CD4-positive, alpha-beta T cell treated with Interleukin-15 for 4 hours (primary cell): ENCODE data around the gene SYTL1.

ENCODE experiments used
- DNase-seq: peaks from one replicate; pipeline ENCODE4 v3.0.0-alpha.2; 2020; ENCODE audit warnings: low spot score

SYTL1 gene

GRCh38 chr1:27364696-27365371 lies 23.0 kb downstream of the SYTL1 start:
- DNase-seq: no peak

GRCh38 chr1:27365372-27366112 lies 23.7 kb downstream of the SYTL1 start:
- DNase-seq: peak; percentile 77

- peak; percentile 62 for DNase-seq
Observed at GRCh38 chr1:27366113-27366410, 24.2 kb downstream of the SYTL1 start.

- DNase-seq: peak; percentile 22
Observed at GRCh38 chr1:27366411-27367159, 24.8 kb downstream of the SYTL1 start, which contains the start of gene MAP3K6. TSS of gene MAP3K6 (minus strand) at chr1:27366961. CDS start at chr1:27366597, 364 bp downstream.

- no peak for DNase-seq
Observed at GRCh38 chr1:27367160-27367650, 25.4 kb downstream of the SYTL1 start.

GRCh38 chr1:27368869-27369582 lies 27.2 kb downstream of the SYTL1 start:
- no peak for DNase-seq

GRCh38 chr1:27372022-27372807 lies 30.4 kb downstream of the SYTL1 start:
- DNase-seq: no peak

GRCh38 chr1:27372808-27373690 lies 31.2 kb downstream of the SYTL1 start:
- no peak for DNase-seq

GRCh38 chr1:27374362-27375086 lies 32.7 kb downstream of the SYTL1 start, which contains the start of gene FCN3:
TSS of gene FCN3 (minus strand) at chr1:27374824. CDS start at chr1:27374818, 6 bp downstream.
- DNase-seq: no peak

GRCh38 chr1:27377760-27378495 lies 36.1 kb downstream of the SYTL1 start:
- DNase-seq: no peak

GRCh38 chr1:27379564-27380122 lies 37.8 kb downstream of the SYTL1 start:
- DNase-seq: no peak

GRCh38 chr1:27380224-27380623 lies 38.4 kb downstream of the SYTL1 start:
- no peak for DNase-seq

- no peak for DNase-seq
Observed at GRCh38 chr1:27380766-27381733, 39.2 kb downstream of the SYTL1 start.

GRCh38 chr1:27381969-27382762 lies 40.3 kb downstream of the SYTL1 start:
- DNase-seq: no peak

GRCh38 chr1:27383039-27383605 lies 41.3 kb downstream of the SYTL1 start, which contains the start of gene CD164L2:
TSS of gene CD164L2 (minus strand) at chr1:27383333. CDS start at chr1:27383239, 94 bp downstream.
- DNase-seq: peak; percentile 17

- DNase-seq: no peak
Observed at GRCh38 chr1:27383661-27384060, 41.8 kb downstream of the SYTL1 start.
